Measurements from ENCODE around the gene LGALSL.

The LGALSL gene

GRCh38 chr2:64453770-64454385 lies at the start of gene LGALSL:
Gene LGALSL (plus strand): TSS chr2:64454162. CDS start chr2:64454546, 384 bp downstream.
- peak; percentile 49 for DNase-seq

DNA sequence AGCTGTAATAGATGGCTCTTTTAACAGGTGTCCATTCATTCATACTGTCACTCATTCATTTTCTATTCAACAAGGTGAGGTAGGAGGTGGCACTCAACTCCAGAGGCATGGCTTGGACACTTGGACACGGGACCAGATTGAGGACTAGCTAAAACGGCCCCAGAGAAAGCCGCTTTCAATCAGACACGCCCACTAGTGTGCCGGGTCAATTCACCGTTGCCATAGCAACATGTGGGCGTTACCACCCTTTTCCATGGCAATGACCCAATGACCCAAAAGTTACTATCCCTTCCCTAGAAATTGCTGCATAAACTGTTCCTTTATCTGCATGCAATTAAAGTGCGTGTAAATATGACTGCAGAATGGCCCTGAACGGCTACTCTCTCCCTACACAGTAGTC lies 49.2 kb upstream of the LGALSL start:
- no peak for DNase-seq

- DNase-seq = no peak
Measured at GRCh38 chr2:64405581-64406406, 48.2 kb upstream of the LGALSL start.

DNA sequence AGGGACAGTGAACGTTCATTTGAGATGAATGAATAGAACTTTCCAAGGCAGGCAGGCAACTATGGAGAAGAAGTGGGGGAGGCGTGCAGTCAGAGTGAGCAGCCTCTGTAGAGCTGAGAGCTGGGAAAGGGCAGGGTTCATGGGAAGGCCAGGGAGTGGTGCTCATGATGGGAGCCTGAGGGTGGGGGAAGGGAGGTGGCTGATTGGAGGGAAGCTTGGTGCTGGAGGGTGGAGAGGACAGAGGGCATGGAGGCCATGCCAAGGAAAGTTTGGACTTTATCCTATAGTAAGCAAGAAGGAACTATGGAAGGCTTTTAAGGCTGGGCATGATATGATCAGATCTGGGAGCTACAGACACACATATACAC lies 47.6 kb upstream of the LGALSL start:
- no peak for DNase-seq

- DNase-seq = no peak
Measured at GRCh38 chr2:64408031-64408430, 45.9 kb upstream of the LGALSL start.

DNA sequence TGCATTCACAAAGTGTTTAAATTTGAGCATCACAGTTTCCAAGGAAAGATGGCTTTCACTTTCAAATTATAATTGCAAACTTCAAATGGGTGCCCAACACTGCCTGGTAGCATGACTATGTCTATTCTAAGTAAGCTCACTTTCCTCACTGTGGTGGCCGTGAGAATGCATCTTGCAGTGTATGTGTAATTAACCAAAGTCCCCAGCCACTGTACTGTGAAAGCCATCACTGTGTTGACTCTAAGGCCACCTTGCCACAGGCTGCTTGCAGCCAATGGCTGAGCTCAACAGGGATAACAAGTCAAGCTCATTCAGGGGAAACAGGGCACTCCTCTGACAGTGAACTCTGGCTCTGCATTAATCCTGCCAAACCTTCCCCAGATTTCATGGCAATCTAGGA lies 43.3 kb upstream of the LGALSL start:
- no peak for DNase-seq

DNA sequence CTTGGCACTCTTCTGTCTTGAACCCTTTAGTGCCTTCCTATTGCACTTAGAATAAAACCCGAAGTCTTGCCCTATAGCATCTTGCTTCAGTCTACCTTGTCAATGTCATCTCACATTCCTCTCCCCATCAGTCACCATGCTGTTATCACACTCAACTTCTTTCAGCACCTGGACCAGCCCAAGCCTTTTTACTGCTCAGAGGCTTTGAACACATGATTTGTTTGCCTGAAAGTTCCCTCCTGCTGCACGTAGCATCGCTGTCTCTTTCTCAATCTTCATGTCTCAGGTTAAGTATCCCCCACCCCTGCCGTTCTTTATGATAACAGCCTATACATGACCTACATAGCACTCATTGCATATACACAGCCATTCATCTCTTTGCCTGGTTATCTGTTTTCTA lies 41.3 kb upstream of the LGALSL start:
- DNase-seq = no peak

- DNase-seq = no peak
Measured at GRCh38 chr2:64414736-64415435, 39.1 kb upstream of the LGALSL start.

- DNase-seq = no peak
Measured at GRCh38 chr2:64417624-64418023, 36.3 kb upstream of the LGALSL start.

DNA sequence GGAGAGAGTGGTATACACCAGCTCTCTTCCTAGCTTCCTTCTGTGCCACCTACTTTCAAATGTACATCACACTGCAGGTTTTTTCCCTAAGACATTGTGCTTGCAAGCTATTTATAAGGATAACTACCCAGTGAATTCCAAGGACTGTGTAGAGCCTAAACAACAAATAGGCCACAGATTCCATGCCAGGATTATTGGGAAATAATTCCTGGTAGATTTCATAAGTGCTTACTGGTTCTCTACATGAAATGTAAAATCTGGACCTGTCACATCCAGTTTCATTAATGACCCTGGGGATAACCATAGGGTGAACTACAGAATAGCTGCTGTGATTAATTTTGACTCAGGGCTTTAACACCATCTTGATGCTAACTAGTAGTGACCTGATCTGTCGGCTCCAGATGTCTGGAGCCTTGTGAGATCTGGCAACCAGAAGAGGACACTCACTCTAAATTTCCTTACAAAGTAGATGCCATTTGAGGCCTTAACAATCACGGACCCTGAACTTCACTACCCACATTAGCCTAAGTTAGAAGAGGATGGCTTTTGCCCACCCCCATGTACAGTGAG lies 34.3 kb upstream of the LGALSL start:
- DNase-seq = no peak

- no peak for DNase-seq
Measured at GRCh38 chr2:64420677-64421076, 33.3 kb upstream of the LGALSL start.

DNA sequence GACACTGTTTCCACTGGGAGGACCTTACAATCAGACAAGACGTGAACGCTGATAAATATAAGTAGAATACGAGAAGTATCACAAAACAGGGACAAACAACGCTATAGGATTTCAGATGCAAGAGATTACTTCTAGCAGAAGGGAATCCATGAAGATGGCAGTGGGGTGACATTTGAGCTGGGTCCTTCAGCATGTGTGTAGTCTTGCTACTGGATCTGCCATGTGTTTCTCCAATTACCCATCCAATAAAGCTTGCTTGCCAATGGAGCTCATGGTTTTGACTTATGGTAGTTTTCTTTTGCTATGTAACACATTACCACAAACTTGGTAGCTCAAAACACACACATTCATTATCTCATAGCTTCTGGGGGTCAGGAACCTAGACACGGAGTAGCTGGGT lies 32.8 kb upstream of the LGALSL start:
- no peak for DNase-seq

DNA sequence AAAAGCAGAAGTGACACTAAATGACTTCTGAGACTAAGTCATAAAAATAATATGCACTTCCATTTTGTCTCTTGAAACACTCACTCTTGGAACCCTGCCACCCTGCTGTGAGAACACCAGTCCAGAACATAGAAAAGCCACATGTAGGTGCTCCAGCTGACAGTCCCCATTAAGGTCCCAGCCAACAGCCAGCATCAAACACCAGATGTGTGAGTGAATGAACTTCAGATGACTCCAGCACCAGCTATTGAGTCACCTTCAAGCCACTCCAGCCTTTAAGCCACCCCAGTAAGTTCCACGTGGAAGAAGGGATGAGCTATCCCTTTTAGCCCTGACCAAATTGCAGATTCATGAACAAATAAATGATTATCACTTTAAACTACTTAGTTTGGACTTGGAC lies 31.5 kb upstream of the LGALSL start:
- DNase-seq = no peak

- DNase-seq = no peak
Measured at GRCh38 chr2:64423303-64423702, 30.7 kb upstream of the LGALSL start.

DNA sequence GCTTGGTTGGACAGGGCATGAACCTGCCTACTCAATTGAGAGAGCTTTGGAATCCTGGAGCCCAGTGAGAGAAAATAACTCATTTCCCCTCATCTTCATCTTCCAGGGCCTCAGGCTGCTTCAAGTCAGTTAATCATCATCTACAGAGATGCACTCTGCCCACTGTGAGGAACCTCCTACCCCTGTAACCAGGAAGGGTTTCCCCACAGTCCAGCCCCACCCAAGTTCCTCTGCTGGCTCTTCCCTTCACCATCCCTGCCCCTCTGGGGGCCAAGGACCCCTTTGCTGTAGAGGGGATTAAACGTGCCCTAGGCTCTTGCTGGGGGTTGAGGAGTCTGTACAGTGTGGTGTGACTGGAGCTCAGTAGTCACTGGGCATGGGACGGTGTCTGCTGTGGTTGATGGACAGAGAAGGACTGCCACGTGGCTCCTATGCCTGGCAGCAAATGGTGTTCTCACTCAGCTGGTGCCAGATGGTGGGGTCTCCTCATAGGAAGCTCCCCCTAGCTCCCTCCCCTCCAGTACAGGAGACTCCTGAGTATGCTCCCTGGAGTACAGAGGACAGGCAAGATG lies 29.5 kb upstream of the LGALSL start:
- no peak for DNase-seq

GRCh38 chr2:64426183-64426952 lies 27.6 kb upstream of the LGALSL start:
- no peak for DNase-seq

- DNase-seq = no peak
Measured at GRCh38 chr2:64434039-64434657, 19.8 kb upstream of the LGALSL start.

- no peak for DNase-seq
Measured at GRCh38 chr2:64437883-64438282, 16.1 kb upstream of the LGALSL start.

- no peak for DNase-seq
Measured at GRCh38 chr2:64439194-64439593, 14.8 kb upstream of the LGALSL start.

GRCh38 chr2:64440843-64441242 lies 13.1 kb upstream of the LGALSL start:
- no peak for DNase-seq

- no peak for DNase-seq
Measured at GRCh38 chr2:64442277-64442676, 11.7 kb upstream of the LGALSL start.

DNA sequence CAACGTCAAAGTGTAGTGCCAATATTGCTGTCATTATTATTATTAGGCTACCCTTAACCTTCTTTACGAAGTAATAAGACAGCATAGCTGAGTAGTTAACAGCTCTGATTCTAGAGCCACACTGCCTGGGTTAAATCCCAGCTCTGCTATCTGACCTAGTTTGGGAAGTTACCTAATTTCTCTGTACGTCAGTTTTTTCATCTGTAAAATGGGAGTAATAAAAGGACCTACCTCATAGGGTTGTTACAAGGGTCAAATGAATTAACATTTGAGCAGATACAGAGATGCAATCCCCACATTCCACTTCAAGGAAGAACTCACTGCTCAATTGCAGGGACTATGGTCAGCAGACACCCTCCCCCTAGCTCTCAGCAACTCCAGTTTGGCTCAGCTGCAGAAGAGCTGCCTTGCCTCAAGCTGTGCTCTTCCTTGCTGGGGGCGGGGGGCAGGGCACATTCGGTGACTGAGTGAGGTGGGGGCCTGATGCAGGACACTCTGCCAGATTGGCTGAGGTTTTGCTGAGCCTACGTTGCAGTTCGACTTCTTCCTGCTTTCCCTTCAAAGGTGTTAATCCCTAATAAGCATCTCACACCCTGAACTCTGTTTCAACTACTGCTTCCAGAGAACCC lies 11.0 kb upstream of the LGALSL start:
- DNase-seq = no peak
